Esophagus mucosa (tissue), 1 donor: ENCODE data around the gene PTCH1. TPM values are rescaled to one million over a fixed set of nuclear protein-coding genes. Genes with fewer than 3 reads are reported as not detected.

Source experiments
- ATAC-seq: fragments of 200-7000 bp; cut with Tn5 transposase; one replicate; pipeline ENCODE4 v1.9.1; 2020
- total RNA-seq: library from RNA; stranded (reverse); gene quantifications from one replicate; pipeline ENCODE4 v1.2.4, GENCODE V29; 2023
- donor health status: DM: yes; HTN: yes; CAD: no.

PTCH1 gene
- total RNA-seq, 1 donor from 2014 or later: 3.9 TPM

- no peak for ATAC-seq
Observed at GRCh38 chr9:95437559-95437958, 79.2 kb downstream of the PTCH1 start.

- no peak for ATAC-seq
Observed at GRCh38 chr9:95436416-95436815, 80.4 kb downstream of the PTCH1 start.

GRCh38 chr9:95435074-95435728 is 81.6 kb downstream of the PTCH1 start:
- ATAC-seq: no peak

GRCh38 chr9:95434116-95435073 is 82.4 kb downstream of the PTCH1 start:
- ATAC-seq: peak; percentile 39

- ATAC-seq: no peak
Observed at GRCh38 chr9:95433096-95433819, 83.5 kb downstream of the PTCH1 start.

- ATAC-seq: no peak
Observed at GRCh38 chr9:95431286-95431685, 85.5 kb downstream of the PTCH1 start.

- ATAC-seq: no peak
Observed at GRCh38 chr9:95429948-95430620, 86.7 kb downstream of the PTCH1 start.

GRCh38 chr9:95429096-95429495 is 87.7 kb downstream of the PTCH1 start:
- ATAC-seq: no peak

- peak; percentile 27 for ATAC-seq
Observed at GRCh38 chr9:95425910-95426551, 90.7 kb downstream of the PTCH1 start.

GRCh38 chr9:95422650-95423049 is 94.1 kb downstream of the PTCH1 start:
- no peak for ATAC-seq

- ATAC-seq: no peak
Observed at GRCh38 chr9:95420518-95420917, 96.3 kb downstream of the PTCH1 start.

GRCh38 chr9:95419444-95419843 is 97.3 kb downstream of the PTCH1 start:
- ATAC-seq: no peak

GRCh38 chr9:95415158-95415557 is 101.6 kb downstream of the PTCH1 start:
- ATAC-seq: no peak

GRCh38 chr9:95413793-95414192 is 103.0 kb downstream of the PTCH1 start:
- ATAC-seq: no peak

GRCh38 chr9:95411054-95411892 is 105.5 kb downstream of the PTCH1 start:
- no peak for ATAC-seq

GRCh38 chr9:95409650-95410426 is 106.9 kb downstream of the PTCH1 start:
- no peak for ATAC-seq

GRCh38 chr9:95407524-95407923 is 109.2 kb downstream of the PTCH1 start:
- ATAC-seq: no peak

GRCh38 chr9:95406121-95406520 is 110.7 kb downstream of the PTCH1 start:
- no peak for ATAC-seq

- ATAC-seq: no peak
Observed at GRCh38 chr9:95399261-95399660, 117.5 kb downstream of the PTCH1 start.
